GM12878 (cell line): Measurements from ENCODE around the gene PLB1. TPM values are rescaled to one million over a fixed set of nuclear protein-coding genes. Genes with fewer than 3 reads are reported as not detected.

Experiments
- ATAC-seq: fragments of 200-7000 bp; cut with Tn5 transposase; 3 replicates; pipeline ENCODE4 v1.9.1; 2020; ENCODE audit warnings: mild to moderate bottlenecking, moderate library complexity
- BruUV-seq: library from RNA; stranded (reverse); fragments of 400-500 nt; replicated peaks from 2 replicates; lab custom pipeline; 2021; lab: Mats Ljungman, UMichigan
- CTCF ChIA-PET: fragments of 300-600 bp; sonication (Branson Sonifier 250); formaldehyde crosslinking; extraction: SDS; loops from one replicate; lab custom pipeline; 2021; ENCODE audit warnings: inconsistent platforms; lab: Yijun Ruan, JAX
- POLR2A ChIA-PET: fragments of 350-600 bp; formaldehyde crosslinking; extraction: SDS; loops from one replicate; lab custom pipeline; 2021; ENCODE audit warnings: inconsistent platforms; lab: Charles Lee
- RAD21 ChIA-PET: fragments of 300-600 bp; sonication (Branson Sonifier 250); formaldehyde crosslinking; loops from one replicate; lab custom pipeline; 2023; ENCODE audit warnings: antibody characterized with exemption; ENCODE audit not compliant: unreplicated experiment; lab: Charles Lee
- SMC1A ChIA-PET: fragments of 300-600 bp; sonication (Branson Sonifier 250); formaldehyde crosslinking; loops from one replicate; lab custom pipeline; 2023; ENCODE audit not compliant: unreplicated experiment, uncharacterized antibody; lab: Charles Lee
- DNase-seq: peaks from one replicate; pipeline ENCODE4 v3.0.0-alpha.2; 2011; ENCODE audit warnings: low read depth, low spot score
- FAIRE-seq: peaks from 3 replicates; lab custom pipeline; 2011; peaks lifted over from hg19 to GRCh38; lab: Jason Lieb, UNC
- H2AFZ ChIP-seq: 2 replicates; pipeline ENCODE4 v1.6.0; 2011; ENCODE audit warnings: low read depth, low read length, control low read depth; ENCODE audit not compliant: control insufficient read depth
- H3K27ac ChIP-seq: 2 replicates; pipeline ENCODE4 v1.5.1; 2011; ENCODE audit warnings: control low read depth; ENCODE audit not compliant: control insufficient read depth, insufficient read depth
- H3K27me3 ChIP-seq, 2 experiments: replicated peaks in 1 of 2; 2 replicates each; pipeline versions ENCODE4 v1.6.0 to v1.6.1; 2011; ENCODE audit warnings: low read length in 1 of 2; ENCODE audit not compliant: control insufficient read depth in 2 of 2, insufficient read depth in 2 of 2
- H3K36me3 ChIP-seq, 2 experiments: 2 replicates each; pipeline ENCODE4 v1.5.1; 2011; ENCODE audit warnings: low read length in 1 of 2; ENCODE audit not compliant: control insufficient read depth in 2 of 2, insufficient read depth in 2 of 2
- H3K4me1 ChIP-seq: 2 replicates; pipeline ENCODE4 v1.6.1; 2011; ENCODE audit warnings: mild to moderate bottlenecking, low read length, moderate library complexity, mixed read lengths; ENCODE audit not compliant: control insufficient read depth, insufficient read depth
- H3K4me2 ChIP-seq: 2 replicates; pipeline ENCODE4 v1.6.0; 2011; ENCODE audit warnings: control low read depth; ENCODE audit not compliant: control insufficient read depth, insufficient read depth
- H3K4me3 ChIP-seq: fragments of 200-600 bp; sonication (generic); 2 replicates; pipeline ENCODE4 v1.5.1; 2016
- H3K79me2 ChIP-seq: 2 replicates; pipeline ENCODE4 v1.6.0; 2011; ENCODE audit warnings: low read length; ENCODE audit not compliant: control insufficient read depth, insufficient read depth
- H3K9ac ChIP-seq: 2 replicates; pipeline ENCODE4 v1.8.0; 2011; ENCODE audit warnings: low read length, control low read depth, mixed read lengths; ENCODE audit not compliant: control insufficient read depth, insufficient read depth
- H3K9me3 ChIP-seq: replicated peaks from 3 replicates; pipeline ENCODE4 v1.5.1; 2011; ENCODE audit warnings: mild to moderate bottlenecking, low read length; ENCODE audit not compliant: control insufficient read depth, insufficient read depth
- H4K20me1 ChIP-seq: 2 replicates; pipeline ENCODE4 v1.6.0; 2011; ENCODE audit not compliant: control insufficient read depth, insufficient read depth
- CEBPZ ChIP-seq: fragments of 150-350 bp; IDR thresholded peaks from 2 replicates; pipeline ENCODE4 v1.6.1; 2016; ENCODE audit warnings: low read depth, low read length
- ESRRA ChIP-seq: IDR thresholded peaks from 2 replicates; pipeline ENCODE4 v1.6.1; 2012; ENCODE audit warnings: mild to moderate bottlenecking, low read length, improper control_type of control experiment
- IKZF2 ChIP-seq, 2 experiments: fragments of 450-650 bp; IDR thresholded peaks; 2 replicates each; pipeline ENCODE4 v1.6.1; 2017; ENCODE audit warnings: mild to moderate bottlenecking in 2 of 2, moderate library complexity in 2 of 2
- MYB ChIP-seq: fragments of 150-350 bp; IDR thresholded peaks from 2 replicates; pipeline ENCODE4 v1.6.1; 2014; ENCODE audit warnings: mild to moderate bottlenecking, low read depth, low read length, borderline replicate concordance
- NFXL1 ChIP-seq: fragments of 450-650 bp; IDR thresholded peaks from 2 replicates; pipeline ENCODE4 v1.6.1; 2017; ENCODE audit warnings: antibody characterized with exemption, mild to moderate bottlenecking, borderline replicate concordance
- POLR2A ChIP-seq: IDR thresholded peaks from 2 replicates; pipeline ENCODE4 v1.6.1; 2011; ENCODE audit warnings: low read depth, mild to moderate bottlenecking, low read length
- RB1 ChIP-seq: fragments of 450-650 bp; formaldehyde crosslinking; IDR thresholded peaks from 2 replicates; pipeline ENCODE4 v1.6.1; 2017; ENCODE audit warnings: mild to moderate bottlenecking, borderline replicate concordance
- WGBS: methylation state at CpG from one replicate; pipeline ENCODE4 v1.1.6; 2016; ENCODE audit warnings: low lambda C conversion rate; ENCODE audit not compliant: insufficient replicate concordance, insufficient coverage; ENCODE audit errors: missing lambda C conversion rate; 5-methylcytosine and 5-hydroxymethylcytosine counted together
- in situ Hi-C: fragments of 300-500 bp; cut with MboI; formaldehyde crosslinking; loops from 9 replicates; pipeline ENCODE4 v1.14.3; 2018; ENCODE audit warnings: mixed read lengths
- intact Hi-C: fragments of 100-400 bp; cut with micrococcal nuclease; formaldehyde crosslinking; loops from one replicate; pipeline ENCODE4 v1.14.2; 2022; ENCODE audit not compliant: unreplicated experiment
- polyA plus RNA-seq, 11 experiments: library from polyadenylated mRNA; depleted of rRNA in 4 of 11; unstranded in 6 of 11; stranded (reverse) in 5 of 11; fragments of >200 nt; fragmentation: Nextera tagmentation in 4 of 11; fragmentation: Illumina TruSeq in 1 of 11; extraction: Ambion mirVana in 4 of 11; extraction: Trizol in 1 of 11; gene quantifications; 1 replicate in 1 of 11; 2 replicates in 10 of 11; pipeline versions ENCODE4 v1.2.1 to v1.2.3, GENCODE V29; 2011 to 2016; ENCODE audit warnings: inconsistent platforms in 2 of 11, missing spikeins in 2 of 11, low read depth in 1 of 11
- total RNA-seq, 4 experiments: library from RNA; depleted of rRNA in 3 of 4; stranded (reverse); fragments of >200 nt in 3 of 4; fragmentation: Illumina TruSeq in 1 of 4; extraction: Trizol in 1 of 4; gene quantifications; 2 replicates each; pipeline versions ENCODE4 v1.2.1 to v1.2.3, GENCODE V29; 2013 to 2021
- TF ChIP-seq, protein P1 (sequence below): fragments of 450-650 bp; IDR thresholded peaks from 2 replicates; pipeline ENCODE4 v1.6.1; 2017; ENCODE audit warnings: mild to moderate bottlenecking
- TF ChIP-seq, protein P2 (sequence below): fragments of 450-650 bp; IDR thresholded peaks from 2 replicates; pipeline ENCODE4 v1.6.1; 2017; ENCODE audit warnings: mild to moderate bottlenecking, moderate library complexity
- TF ChIP-seq, protein P3 (sequence below): IDR thresholded peaks from 2 replicates; pipeline ENCODE4 v1.6.1; 2011; ENCODE audit warnings: low read depth, mild to moderate bottlenecking, low read length, moderate library complexity, borderline replicate concordance; ENCODE audit errors: extremely low read depth
- TF ChIP-seq, protein P4 (sequence below): fragments of 450-650 bp; IDR thresholded peaks from 2 replicates; pipeline ENCODE4 v1.6.1; 2017; ENCODE audit warnings: mild to moderate bottlenecking, low read depth, inconsistent platforms; ENCODE audit not compliant: poor library complexity, severe bottlenecking

The PLB1 gene
- total and polyA plus RNA-seq, 10 of the 15 experiments (the other 5 are each of a cell fraction or from before 2014, with no cell fraction given): 0.03 to 0.49 (median 0.28) TPM

GRCh38 chr2:28544405-28544921, 48.6 kb downstream of the PLB1 start:
- FAIRE-seq (no peak), DNase-seq (no peak), ATAC-seq (no peak)
- Histone ChIP-seq H3K4me3 (no peak overlapping the region), H3K9me3 (no peaks in the 10 kb centered on the region), H3K9ac (no peak overlapping the region), H3K36me3 (no peaks in the 10 kb centered on the region), H3K4me2 (no peak overlapping the region), H3K27ac (no peak overlapping the region), H3K27me3 (no peaks in the 10 kb centered on the region; a peak in 2 of 4 replicates), H3K79me2 (no peaks in the 10 kb centered on the region), H2AFZ (no peak overlapping the region), H3K4me1 (no peaks in the 10 kb centered on the region), H4K20me1 (no peaks in the 10 kb centered on the region)
- in situ Hi-C loops (no loop called here), intact Hi-C loops (no loop called here)
- RAD21 ChIA-PET: no interaction called here
- BruUV-seq: no TSS peak
- TF ChIP-seq, protein P1, sequence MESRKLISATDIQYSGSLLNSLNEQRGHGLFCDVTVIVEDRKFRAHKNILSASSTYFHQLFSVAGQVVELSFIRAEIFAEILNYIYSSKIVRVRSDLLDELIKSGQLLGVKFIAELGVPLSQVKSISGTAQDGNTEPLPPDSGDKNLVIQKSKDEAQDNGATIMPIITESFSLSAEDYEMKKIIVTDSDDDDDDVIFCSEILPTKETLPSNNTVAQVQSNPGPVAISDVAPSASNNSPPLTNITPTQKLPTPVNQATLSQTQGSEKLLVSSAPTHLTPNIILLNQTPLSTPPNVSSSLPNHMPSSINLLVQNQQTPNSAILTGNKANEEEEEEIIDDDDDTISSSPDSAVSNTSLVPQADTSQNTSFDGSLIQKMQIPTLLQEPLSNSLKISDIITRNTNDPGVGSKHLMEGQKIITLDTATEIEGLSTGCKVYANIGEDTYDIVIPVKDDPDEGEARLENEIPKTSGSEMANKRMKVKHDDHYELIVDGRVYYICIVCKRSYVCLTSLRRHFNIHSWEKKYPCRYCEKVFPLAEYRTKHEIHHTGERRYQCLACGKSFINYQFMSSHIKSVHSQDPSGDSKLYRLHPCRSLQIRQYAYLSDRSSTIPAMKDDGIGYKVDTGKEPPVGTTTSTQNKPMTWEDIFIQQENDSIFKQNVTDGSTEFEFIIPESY: no peak
- TF ChIP-seq NFXL1 (no peak), POLR2A (no peak), MYB (no peak), RB1 (no peak), ESRRA (no peak), CEBPZ (no peak), IKZF2 (IDR thresholded peaks at IDR 0.05) (no peak)
- TF ChIP-seq, protein P2, sequence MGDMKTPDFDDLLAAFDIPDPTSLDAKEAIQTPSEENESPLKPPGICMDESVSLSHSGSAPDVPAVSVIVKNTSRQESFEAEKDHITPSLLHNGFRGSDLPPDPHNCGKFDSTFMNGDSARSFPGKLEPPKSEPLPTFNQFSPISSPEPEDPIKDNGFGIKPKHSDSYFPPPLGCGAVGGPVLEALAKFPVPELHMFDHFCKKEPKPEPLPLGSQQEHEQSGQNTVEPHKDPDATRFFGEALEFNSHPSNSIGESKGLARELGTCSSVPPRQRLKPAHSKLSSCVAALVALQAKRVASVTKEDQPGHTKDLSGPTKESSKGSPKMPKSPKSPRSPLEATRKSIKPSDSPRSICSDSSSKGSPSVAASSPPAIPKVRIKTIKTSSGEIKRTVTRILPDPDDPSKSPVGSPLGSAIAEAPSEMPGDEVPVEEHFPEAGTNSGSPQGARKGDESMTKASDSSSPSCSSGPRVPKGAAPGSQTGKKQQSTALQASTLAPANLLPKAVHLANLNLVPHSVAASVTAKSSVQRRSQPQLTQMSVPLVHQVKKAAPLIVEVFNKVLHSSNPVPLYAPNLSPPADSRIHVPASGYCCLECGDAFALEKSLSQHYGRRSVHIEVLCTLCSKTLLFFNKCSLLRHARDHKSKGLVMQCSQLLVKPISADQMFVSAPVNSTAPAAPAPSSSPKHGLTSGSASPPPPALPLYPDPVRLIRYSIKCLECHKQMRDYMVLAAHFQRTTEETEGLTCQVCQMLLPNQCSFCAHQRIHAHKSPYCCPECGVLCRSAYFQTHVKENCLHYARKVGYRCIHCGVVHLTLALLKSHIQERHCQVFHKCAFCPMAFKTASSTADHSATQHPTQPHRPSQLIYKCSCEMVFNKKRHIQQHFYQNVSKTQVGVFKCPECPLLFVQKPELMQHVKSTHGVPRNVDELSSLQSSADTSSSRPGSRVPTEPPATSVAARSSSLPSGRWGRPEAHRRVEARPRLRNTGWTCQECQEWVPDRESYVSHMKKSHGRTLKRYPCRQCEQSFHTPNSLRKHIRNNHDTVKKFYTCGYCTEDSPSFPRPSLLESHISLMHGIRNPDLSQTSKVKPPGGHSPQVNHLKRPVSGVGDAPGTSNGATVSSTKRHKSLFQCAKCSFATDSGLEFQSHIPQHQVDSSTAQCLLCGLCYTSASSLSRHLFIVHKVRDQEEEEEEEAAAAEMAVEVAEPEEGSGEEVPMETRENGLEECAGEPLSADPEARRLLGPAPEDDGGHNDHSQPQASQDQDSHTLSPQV: no peak
- TF ChIP-seq, protein P3, sequence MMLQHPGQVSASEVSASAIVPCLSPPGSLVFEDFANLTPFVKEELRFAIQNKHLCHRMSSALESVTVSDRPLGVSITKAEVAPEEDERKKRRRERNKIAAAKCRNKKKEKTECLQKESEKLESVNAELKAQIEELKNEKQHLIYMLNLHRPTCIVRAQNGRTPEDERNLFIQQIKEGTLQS: no peak
- TF ChIP-seq, protein P4, sequence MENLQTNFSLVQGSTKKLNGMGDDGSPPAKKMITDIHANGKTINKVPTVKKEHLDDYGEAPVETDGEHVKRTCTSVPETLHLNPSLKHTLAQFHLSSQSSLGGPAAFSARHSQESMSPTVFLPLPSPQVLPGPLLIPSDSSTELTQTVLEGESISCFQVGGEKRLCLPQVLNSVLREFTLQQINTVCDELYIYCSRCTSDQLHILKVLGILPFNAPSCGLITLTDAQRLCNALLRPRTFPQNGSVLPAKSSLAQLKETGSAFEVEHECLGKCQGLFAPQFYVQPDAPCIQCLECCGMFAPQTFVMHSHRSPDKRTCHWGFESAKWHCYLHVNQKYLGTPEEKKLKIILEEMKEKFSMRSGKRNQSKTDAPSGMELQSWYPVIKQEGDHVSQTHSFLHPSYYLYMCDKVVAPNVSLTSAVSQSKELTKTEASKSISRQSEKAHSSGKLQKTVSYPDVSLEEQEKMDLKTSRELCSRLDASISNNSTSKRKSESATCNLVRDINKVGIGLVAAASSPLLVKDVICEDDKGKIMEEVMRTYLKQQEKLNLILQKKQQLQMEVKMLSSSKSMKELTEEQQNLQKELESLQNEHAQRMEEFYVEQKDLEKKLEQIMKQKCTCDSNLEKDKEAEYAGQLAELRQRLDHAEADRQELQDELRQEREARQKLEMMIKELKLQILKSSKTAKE: no peak
- SMC1A ChIA-PET: no interaction called here
- WGBS: 50% methylated on average over 6 of the region's 8 CpGs
- POLR2A ChIA-PET: no interaction called here
- CTCF ChIA-PET: interaction anchor here (1.5 kb wide), 1 partner anchor 22 kb away, joined by 5 read pairs; no protein-coding TSS in a partner anchor
